Progenitor cell of endocrine pancreas (in vitro differentiated cells): Measurements from ENCODE around the gene SPOCK3. TPM values are rescaled to one million over a fixed set of nuclear protein-coding genes. Genes with fewer than 3 reads are reported as not detected.
"Not testable (repeated sequence)": the region's sequence is repeated elsewhere in the genome, so short reads cannot be mapped to it uniquely, and the experiment has no call there.

Source experiments
- DNase-seq: peaks from one replicate; pipeline ENCODE4 v3.0.0; 2021; ENCODE audit warnings: low spot score; ENCODE audit not compliant: unreplicated experiment
- H3K27ac Mint-ChIP-seq: 2 replicates; pipeline ENCODE4 v1.8.0; 2021; ENCODE audit warnings: mild to moderate bottlenecking, moderate library complexity, mixed read lengths
- H3K27me3 Mint-ChIP-seq: 2 replicates; pipeline ENCODE4 v1.8.0; 2021; ENCODE audit warnings: mixed read lengths
- H3K36me3 Mint-ChIP-seq: 2 replicates; pipeline ENCODE4 v1.8.0; 2022; ENCODE audit warnings: mixed read lengths; ENCODE audit not compliant: insufficient read depth
- H3K4me1 Mint-ChIP-seq: 2 replicates; pipeline ENCODE4 v1.8.0; 2021; ENCODE audit warnings: low read depth, mixed read lengths
- H3K4me3 Mint-ChIP-seq: 2 replicates; pipeline ENCODE4 v1.8.0; 2021; ENCODE audit warnings: low read depth, mild to moderate bottlenecking, moderate library complexity, mixed read lengths
- H3K9me3 Mint-ChIP-seq: 2 replicates; pipeline ENCODE4 v1.8.0; 2021; ENCODE audit warnings: low read depth, mixed read lengths
- total RNA-seq: library from RNA; stranded (reverse); gene quantifications from 2 replicates; pipeline ENCODE4 v1.2.1, GENCODE V29; 2021
- TF ChIP-seq, protein P1 (sequence below): fragments of 200-600 bp; sonication (generic); IDR thresholded peaks from one replicate; pipeline ENCODE4 v1.5.0; 2021; ENCODE audit warnings: antibody characterized with exemption, mild to moderate bottlenecking; ENCODE audit not compliant: unreplicated experiment

The SPOCK3 gene
- total RNA-seq, 1 donor from 2014 or later = 1.3 TPM

DNA sequence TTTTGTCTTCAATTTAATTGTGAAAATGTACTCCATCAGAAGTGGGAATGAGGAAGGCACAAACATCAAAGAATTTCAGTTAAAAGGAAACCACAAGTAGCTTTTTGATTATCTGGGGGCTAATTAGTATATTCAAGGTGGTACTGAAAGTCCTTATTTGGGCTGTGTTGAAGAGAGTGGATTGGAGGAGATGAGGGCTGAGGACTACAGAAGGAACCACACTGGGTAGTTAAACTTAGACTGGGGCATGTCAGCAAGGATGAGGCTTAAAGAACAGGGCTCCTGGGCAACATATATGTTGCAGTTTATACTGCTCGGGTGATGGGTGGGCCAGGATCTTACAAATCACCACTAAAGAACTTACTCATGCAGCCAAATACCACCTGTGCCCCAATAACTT is 346.8 kb downstream of the SPOCK3 start:
- H3K27me3 Mint-ChIP-seq = no peaks in the 10 kb centered on the region

DNA sequence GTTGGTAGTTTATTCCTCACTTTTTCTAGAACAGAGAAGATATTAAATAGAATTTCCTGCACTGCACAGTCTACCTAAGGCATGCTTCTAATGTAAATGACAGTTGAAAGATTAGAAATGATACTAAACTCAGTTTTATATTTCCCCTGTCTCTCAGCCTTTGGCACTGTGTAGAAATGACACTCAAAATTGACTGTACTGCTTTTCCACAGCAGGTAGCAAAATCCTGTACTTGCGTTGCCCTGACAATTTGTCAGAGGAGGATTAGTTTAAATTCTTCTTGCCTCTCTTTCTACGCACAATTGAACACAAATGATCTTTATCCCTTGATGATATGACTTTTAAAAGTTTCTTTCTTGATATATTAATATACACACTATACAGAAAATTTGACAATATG is 347.6 kb downstream of the SPOCK3 start:
- Mint-ChIP-seq H3K4me3 (no peak overlapping the region), H3K4me1 (peaks cover 2% of the 10 kb centered on the region), H3K9me3 (no peaks in the 10 kb centered on the region), H3K36me3 (no peaks in the 10 kb centered on the region), H3K27me3 (no peaks in the 10 kb centered on the region), H3K27ac (no peak overlapping the region)
- TF ChIP-seq, protein P1, sequence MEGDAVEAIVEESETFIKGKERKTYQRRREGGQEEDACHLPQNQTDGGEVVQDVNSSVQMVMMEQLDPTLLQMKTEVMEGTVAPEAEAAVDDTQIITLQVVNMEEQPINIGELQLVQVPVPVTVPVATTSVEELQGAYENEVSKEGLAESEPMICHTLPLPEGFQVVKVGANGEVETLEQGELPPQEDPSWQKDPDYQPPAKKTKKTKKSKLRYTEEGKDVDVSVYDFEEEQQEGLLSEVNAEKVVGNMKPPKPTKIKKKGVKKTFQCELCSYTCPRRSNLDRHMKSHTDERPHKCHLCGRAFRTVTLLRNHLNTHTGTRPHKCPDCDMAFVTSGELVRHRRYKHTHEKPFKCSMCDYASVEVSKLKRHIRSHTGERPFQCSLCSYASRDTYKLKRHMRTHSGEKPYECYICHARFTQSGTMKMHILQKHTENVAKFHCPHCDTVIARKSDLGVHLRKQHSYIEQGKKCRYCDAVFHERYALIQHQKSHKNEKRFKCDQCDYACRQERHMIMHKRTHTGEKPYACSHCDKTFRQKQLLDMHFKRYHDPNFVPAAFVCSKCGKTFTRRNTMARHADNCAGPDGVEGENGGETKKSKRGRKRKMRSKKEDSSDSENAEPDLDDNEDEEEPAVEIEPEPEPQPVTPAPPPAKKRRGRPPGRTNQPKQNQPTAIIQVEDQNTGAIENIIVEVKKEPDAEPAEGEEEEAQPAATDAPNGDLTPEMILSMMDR = no peak
- no peak for DNase-seq

More for the DNA sequence above, 346.8 kb downstream of the SPOCK3 start:
- Mint-ChIP-seq H3K4me1 (peaks cover 2% of the 10 kb centered on the region), H3K4me3 (no peak overlapping the region), H3K27ac (no peak overlapping the region), H3K36me3 (no peaks in the 10 kb centered on the region), H3K9me3 (no peaks in the 10 kb centered on the region)
- TF ChIP-seq, protein P1 = no peak
- no peak for DNase-seq

DNA sequence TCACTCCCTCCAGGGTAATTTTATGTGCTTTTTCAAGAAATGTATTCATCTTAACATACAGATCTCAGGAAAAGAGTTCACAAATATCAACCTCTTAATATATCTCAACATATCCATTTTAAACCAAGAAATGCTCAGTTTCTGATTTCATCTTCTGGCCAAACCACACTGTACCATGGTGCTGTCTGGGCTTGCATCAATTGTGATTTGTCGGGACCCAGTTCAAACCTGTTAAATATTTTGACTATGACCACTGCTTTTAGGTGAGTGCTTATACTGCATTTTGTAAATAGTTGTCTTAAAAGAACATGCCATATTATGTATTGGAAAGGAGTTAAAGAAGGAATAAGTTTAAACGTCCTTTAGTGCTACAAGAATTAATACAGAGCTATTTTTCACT is 352.1 kb downstream of the SPOCK3 start:
- H3K27me3 Mint-ChIP-seq = no peaks in the 10 kb centered on the region
- DNase-seq = no peak
- no peak overlapping the region for H3K27ac Mint-ChIP-seq
- H3K36me3 Mint-ChIP-seq = no peaks in the 10 kb centered on the region
- H3K9me3 Mint-ChIP-seq = no peaks in the 10 kb centered on the region
- H3K4me3 Mint-ChIP-seq = no peak overlapping the region
- TF ChIP-seq, protein P1 = no peak
- H3K4me1 Mint-ChIP-seq = peaks cover 9% of the 10 kb centered on the region

DNA sequence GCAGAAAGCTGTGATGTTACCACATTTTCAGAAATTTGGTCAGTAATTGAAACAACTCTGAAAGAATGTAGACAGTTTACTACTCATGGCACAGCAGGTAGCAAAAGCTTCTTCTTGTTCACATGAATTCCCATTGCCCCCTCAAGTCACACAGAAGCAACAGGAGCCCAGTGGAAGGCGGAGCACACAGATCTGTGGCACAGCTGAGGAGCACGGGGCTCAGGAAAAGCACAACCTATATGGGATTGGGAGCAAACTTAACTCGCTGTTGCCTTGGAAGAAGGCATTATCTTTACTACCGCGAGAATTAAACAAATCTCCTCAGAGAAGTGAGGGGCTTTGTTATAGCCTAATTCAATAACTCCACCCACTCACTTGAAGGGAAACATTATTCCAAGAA is 358.5 kb downstream of the SPOCK3 start:
- H3K36me3 Mint-ChIP-seq = no peaks in the 10 kb centered on the region
- peaks cover 10% of the 10 kb centered on the region for H3K4me1 Mint-ChIP-seq
- H3K9me3 Mint-ChIP-seq = peaks cover 8% of the 10 kb centered on the region

DNA sequence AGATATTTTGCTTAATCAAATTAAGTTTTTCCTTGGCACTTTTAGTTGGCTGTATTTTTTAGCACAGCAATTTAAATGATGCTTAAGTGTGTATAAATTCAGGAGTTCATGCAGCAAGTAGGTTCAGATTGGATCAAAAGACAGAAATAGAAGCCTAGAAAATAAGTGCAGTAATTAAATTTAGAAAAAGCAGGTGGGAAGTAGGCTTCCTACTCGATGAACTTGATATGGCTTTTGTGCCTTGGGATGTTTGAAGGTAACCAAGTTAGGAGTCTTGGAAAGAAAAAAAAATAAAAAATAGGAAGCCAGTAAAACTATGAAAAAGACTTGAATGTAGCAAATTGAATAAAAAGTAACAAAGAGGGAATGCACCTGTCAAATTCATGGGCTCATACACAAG is 372.3 kb downstream of the SPOCK3 start:
- Mint-ChIP-seq H3K27ac (no peak overlapping the region), H3K27me3 (no peaks in the 10 kb centered on the region), H3K4me3 (no peak overlapping the region), H3K4me1 (peaks cover 8% of the 10 kb centered on the region), H3K36me3 (peaks cover 1% of the 10 kb centered on the region), H3K9me3 (peaks cover 20% of the 10 kb centered on the region)
- TF ChIP-seq, protein P1 = no peak
- DNase-seq = no peak

More for the DNA sequence above, 358.5 kb downstream of the SPOCK3 start:
- no peak for DNase-seq
- Mint-ChIP-seq H3K27ac (peak overlapping the region; percentile 25), H3K27me3 (no peaks in the 10 kb centered on the region), H3K4me3 (no peak overlapping the region)
- TF ChIP-seq, protein P1 = no peak

DNA sequence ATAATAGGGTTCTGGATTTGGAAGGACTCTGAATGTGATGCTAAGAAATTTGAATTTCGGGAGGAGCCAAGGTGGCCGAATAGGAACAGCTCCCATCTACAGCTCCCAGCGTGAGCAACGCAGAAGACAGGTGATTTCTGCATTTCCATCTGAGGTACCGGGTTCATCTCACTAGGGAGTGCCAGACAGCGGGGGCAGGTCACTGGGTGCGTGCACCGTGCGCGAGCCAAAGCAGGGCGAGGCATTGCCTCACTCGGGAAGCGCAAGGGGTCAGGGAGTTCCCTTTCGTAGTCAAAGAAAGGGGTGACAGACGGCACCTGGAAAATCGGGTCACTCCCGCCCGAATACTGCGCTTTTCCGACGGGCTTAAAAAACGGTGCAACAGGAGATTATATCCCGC is 383.9 kb downstream of the SPOCK3 start:
- H3K27me3 Mint-ChIP-seq, DNase-seq, H3K4me1 Mint-ChIP-seq, H3K4me3 Mint-ChIP-seq, H3K9me3 Mint-ChIP-seq, H3K36me3 Mint-ChIP-seq, H3K27ac Mint-ChIP-seq: not testable (repeated sequence)
